ENCODE measurements around the gene PTPRG.

Gene PTPRG

GRCh38 chr3:61794961-61795360, 233.6 kb downstream of the PTPRG start:
- no peak overlapping the region for H3K4me3 ChIP-seq (ENCODE audit: low read depth, low read length)

GRCh38 chr3:61796088-61796680, 234.8 kb downstream of the PTPRG start:
- TF ChIP-seq CTCF (IDR thresholded peaks at IDR 0.05; ENCODE audit: low read depth, low read length, missing control alignments) = no peak
- in situ Hi-C loops (cut with HindIII; ENCODE audit: low sequenced_read_pairs) = no loop called here
- no peak for DNase-seq (ENCODE audit: low read depth)
- H3K4me3 ChIP-seq (ENCODE audit: low read depth, low read length) = no peak overlapping the region

More at GRCh38 chr3:61794961-61795360, 233.6 kb downstream of the PTPRG start:
- TF ChIP-seq CTCF (IDR thresholded peaks at IDR 0.05; ENCODE audit: low read depth, low read length, missing control alignments) = no peak
- in situ Hi-C loops (cut with HindIII; ENCODE audit: low sequenced_read_pairs) = no loop called here
- DNase-seq (ENCODE audit: low read depth) = no peak

- no peak for DNase-seq (ENCODE audit: low read depth)
- no peak for TF ChIP-seq CTCF (IDR thresholded peaks at IDR 0.05; ENCODE audit: low read depth, low read length, missing control alignments)
- no peak overlapping the region for H3K4me3 ChIP-seq (ENCODE audit: low read depth, low read length)
- in situ Hi-C loops (cut with HindIII; ENCODE audit: low sequenced_read_pairs) = no loop called here
Observed at GRCh38 chr3:61796911-61797310, 235.5 kb downstream of the PTPRG start.

- in situ Hi-C loops (cut with HindIII; ENCODE audit: low sequenced_read_pairs) = no loop called here
- no peak overlapping the region for H3K4me3 ChIP-seq (ENCODE audit: low read depth, low read length)
- TF ChIP-seq CTCF (IDR thresholded peaks at IDR 0.05; ENCODE audit: low read depth, low read length, missing control alignments) = no peak
- DNase-seq (ENCODE audit: low read depth) = no peak
Observed at GRCh38 chr3:61802772-61803171, 241.4 kb downstream of the PTPRG start.

GRCh38 chr3:61803983-61804382, 242.6 kb downstream of the PTPRG start:
- in situ Hi-C loops (cut with HindIII; ENCODE audit: low sequenced_read_pairs) = no loop called here
- no peak overlapping the region for H3K4me3 ChIP-seq (ENCODE audit: low read depth, low read length)
- DNase-seq (ENCODE audit: low read depth) = no peak
- no peak for TF ChIP-seq CTCF (IDR thresholded peaks at IDR 0.05; ENCODE audit: low read depth, low read length, missing control alignments)

GRCh38 chr3:61804782-61805181, 243.4 kb downstream of the PTPRG start:
- no peak overlapping the region for H3K4me3 ChIP-seq (ENCODE audit: low read depth, low read length)
- no peak for TF ChIP-seq CTCF (IDR thresholded peaks at IDR 0.05; ENCODE audit: low read depth, low read length, missing control alignments)
- no peak for DNase-seq (ENCODE audit: low read depth)
- in situ Hi-C loops (cut with HindIII; ENCODE audit: low sequenced_read_pairs) = no loop called here

Measured in astrocyte of the cerebellum (primary cell).